Measurements from ENCODE around the gene SPRYD4. TPM values are rescaled to one million over a fixed set of nuclear protein-coding genes. Genes with fewer than 3 reads are reported as not detected.
"Not testable (repeated sequence)": the region's sequence is repeated elsewhere in the genome, so short reads cannot be mapped to it uniquely, and the experiment has no call there.

Gene SPRYD4
- total RNA-seq, 1 donor from 2014 or later: 2.0 TPM

DNA sequence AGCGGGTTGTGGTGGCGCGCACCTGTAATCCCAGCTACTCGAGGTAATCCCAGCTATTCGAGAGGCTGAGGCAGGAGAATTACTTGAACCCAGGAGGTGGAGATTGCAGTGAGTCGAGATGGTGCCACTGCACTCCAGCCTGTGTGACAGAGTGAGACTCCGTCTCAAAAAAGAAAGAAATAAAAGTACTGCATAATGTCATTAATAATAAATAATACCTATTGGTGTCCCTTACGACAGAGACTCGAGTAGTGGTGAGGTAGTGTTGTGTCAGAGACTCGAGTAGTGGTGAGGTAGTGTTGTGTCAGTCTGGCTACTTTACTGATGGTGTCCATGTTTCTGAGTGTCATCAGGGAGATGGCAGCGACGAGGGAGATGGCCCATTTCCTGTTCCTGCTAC lies 18.3 kb downstream of the SPRYD4 start:
- Mint-ChIP-seq H3K4me1 (ENCODE audit: unreplicated experiment) (peaks cover 13% of the 10 kb centered on the region), H3K9me3 (ENCODE audit: unreplicated experiment) (peaks cover 4% of the 10 kb centered on the region), H3K27ac (ENCODE audit: unreplicated experiment) (no peak overlapping the region), H3K27me3 (ENCODE audit: unreplicated experiment) (peaks cover 22% of the 10 kb centered on the region), H3K36me3 (ENCODE audit: low read depth, unreplicated experiment) (no peaks in the 10 kb centered on the region), H3K4me3 (ENCODE audit: unreplicated experiment) (no peak overlapping the region)
- TF ChIP-seq, protein P1, sequence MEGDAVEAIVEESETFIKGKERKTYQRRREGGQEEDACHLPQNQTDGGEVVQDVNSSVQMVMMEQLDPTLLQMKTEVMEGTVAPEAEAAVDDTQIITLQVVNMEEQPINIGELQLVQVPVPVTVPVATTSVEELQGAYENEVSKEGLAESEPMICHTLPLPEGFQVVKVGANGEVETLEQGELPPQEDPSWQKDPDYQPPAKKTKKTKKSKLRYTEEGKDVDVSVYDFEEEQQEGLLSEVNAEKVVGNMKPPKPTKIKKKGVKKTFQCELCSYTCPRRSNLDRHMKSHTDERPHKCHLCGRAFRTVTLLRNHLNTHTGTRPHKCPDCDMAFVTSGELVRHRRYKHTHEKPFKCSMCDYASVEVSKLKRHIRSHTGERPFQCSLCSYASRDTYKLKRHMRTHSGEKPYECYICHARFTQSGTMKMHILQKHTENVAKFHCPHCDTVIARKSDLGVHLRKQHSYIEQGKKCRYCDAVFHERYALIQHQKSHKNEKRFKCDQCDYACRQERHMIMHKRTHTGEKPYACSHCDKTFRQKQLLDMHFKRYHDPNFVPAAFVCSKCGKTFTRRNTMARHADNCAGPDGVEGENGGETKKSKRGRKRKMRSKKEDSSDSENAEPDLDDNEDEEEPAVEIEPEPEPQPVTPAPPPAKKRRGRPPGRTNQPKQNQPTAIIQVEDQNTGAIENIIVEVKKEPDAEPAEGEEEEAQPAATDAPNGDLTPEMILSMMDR (IDR thresholded peaks at IDR 0.05; ENCODE audit: unreplicated experiment): no peak
- no peak for DNase-seq (ENCODE audit: low spot score)

DNA sequence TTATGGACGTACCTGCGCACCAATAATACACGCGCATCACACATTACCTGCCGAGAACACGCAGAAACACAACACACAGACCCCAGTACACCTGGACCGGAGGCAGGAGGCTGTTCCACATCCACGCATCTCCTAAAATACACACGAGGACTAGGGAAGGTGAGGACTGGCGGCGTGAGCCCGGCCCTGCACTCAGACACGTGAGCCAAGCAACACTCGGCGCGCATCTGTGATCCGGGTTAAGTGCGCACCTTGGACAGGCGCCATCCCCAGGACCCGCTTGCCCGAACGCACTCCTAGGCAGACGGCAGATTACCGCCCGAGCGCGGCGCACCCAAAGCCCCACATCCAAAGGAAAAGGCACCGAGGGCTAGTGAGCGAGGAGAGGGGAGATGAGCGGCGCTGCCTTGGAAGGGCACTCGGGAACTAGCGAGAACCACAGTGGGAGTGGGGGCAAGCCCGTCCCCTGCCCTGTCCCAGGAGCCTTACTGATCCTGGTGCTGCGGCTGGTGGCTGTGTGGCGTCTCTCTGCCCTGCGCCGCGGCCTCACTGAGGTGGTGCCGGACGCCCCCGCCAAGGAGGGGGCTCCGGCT lies 19.2 kb downstream of the SPRYD4 start:
- TF ChIP-seq, protein P1 (IDR thresholded peaks at IDR 0.05; ENCODE audit: unreplicated experiment): no peak
- H3K27me3 Mint-ChIP-seq (ENCODE audit: unreplicated experiment): peaks cover 22% of the 10 kb centered on the region
- H3K4me1 Mint-ChIP-seq (ENCODE audit: unreplicated experiment): peaks cover 13% of the 10 kb centered on the region
- no peaks in the 10 kb centered on the region for H3K36me3 Mint-ChIP-seq (ENCODE audit: low read depth, unreplicated experiment)
- no peak overlapping the region for H3K27ac Mint-ChIP-seq (ENCODE audit: unreplicated experiment)
- peak overlapping the region; percentile 85 for H3K4me3 Mint-ChIP-seq (ENCODE audit: unreplicated experiment)
- peaks cover 4% of the 10 kb centered on the region for H3K9me3 Mint-ChIP-seq (ENCODE audit: unreplicated experiment)
- peak; percentile 23 for DNase-seq (ENCODE audit: low spot score)

DNA sequence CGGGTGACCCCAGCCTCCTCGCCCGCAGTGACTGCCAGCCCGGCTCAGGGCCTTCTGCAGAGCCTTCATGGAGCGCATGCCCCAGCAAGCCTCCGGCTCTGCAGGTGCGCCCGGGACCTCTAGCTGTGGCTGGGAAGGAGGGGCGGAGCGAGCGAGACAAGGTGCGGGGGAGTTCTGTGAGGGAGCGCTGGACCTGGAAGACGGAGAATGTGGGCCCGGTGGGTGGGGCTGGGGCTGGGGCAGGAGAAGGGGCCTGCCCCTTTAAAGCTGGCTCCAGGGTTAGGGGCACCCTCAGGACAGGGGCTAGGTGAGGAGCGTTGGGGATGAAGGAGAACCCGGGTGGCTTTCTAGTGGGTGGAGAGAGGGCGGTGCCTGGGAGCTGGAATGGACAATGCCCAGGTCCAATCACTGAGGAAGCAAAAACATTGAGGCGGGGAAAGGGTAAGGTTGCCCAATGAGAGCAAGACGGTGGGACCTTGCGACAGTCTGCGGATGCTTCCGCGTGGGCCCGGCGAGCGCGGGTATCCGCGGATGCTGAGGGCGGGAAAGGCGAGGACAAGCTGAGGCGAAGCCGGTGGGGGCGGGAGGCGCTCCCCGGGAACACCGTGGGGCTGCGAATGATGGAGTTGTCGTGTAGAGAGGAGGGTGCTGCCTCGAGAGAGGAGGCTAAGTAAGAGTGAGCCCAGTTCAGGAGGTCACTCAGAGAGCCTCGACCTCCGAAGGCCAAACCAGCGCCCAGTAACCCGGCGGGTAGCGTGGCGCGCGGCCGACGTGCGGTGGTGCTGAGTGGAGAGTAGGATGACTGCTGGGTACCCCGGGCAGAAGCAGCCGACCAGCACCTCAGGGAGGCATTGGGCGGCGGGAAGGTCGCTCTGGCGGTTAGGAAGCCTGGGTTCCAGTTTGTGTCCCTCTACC lies 19.9 kb downstream of the SPRYD4 start, which contains the start of gene GLS2:
TSS of gene GLS2 (minus strand) at position 121 of the 915 bp plus-strand sequence. CDS start at position 78, 43 bp downstream.
- H3K27ac Mint-ChIP-seq (ENCODE audit: unreplicated experiment): no peak within 1 kb of the TSS
- H3K9me3 Mint-ChIP-seq (ENCODE audit: unreplicated experiment): peaks cover 4% of the 10 kb centered on the region
- peak; percentile 45 for DNase-seq (ENCODE audit: low spot score)
- TF ChIP-seq, protein P1 (IDR thresholded peaks at IDR 0.05; ENCODE audit: unreplicated experiment): no peak
- peaks cover 13% of the 10 kb centered on the region for H3K4me1 Mint-ChIP-seq (ENCODE audit: unreplicated experiment)
- H3K36me3 Mint-ChIP-seq (ENCODE audit: low read depth, unreplicated experiment): no peaks in the 10 kb centered on the region
- H3K4me3 Mint-ChIP-seq (ENCODE audit: unreplicated experiment): peak within 1 kb of the TSS; percentile 85
- H3K27me3 Mint-ChIP-seq (ENCODE audit: unreplicated experiment): peaks cover 22% of the 10 kb centered on the region

DNA sequence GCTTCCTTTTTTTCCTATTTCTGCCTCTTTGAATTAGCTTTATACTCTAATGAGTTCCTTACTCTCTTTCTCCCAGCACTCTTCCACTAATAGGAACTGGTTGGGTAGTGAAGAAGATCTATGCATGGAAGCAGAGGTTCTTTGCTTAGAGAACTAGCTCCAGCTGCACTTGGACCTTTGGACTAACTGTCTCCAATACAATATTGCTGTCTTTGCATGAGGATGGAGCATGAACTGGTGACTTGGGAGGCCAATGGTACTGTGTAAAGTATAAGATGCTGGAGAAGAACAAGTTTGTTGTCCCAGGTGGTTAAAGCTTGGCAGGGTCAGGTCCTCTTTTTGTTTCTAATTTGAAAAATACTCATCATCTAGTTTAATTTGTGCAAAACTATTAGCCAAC lies 22.0 kb downstream of the SPRYD4 start:
- peak overlapping the region; percentile 13 for H3K27ac Mint-ChIP-seq (ENCODE audit: unreplicated experiment)
- H3K9me3 Mint-ChIP-seq (ENCODE audit: unreplicated experiment): peaks cover 4% of the 10 kb centered on the region
- H3K27me3 Mint-ChIP-seq (ENCODE audit: unreplicated experiment): peaks cover 22% of the 10 kb centered on the region
- no peaks in the 10 kb centered on the region for H3K36me3 Mint-ChIP-seq (ENCODE audit: low read depth, unreplicated experiment)
- DNase-seq (ENCODE audit: low spot score): no peak
- H3K4me3 Mint-ChIP-seq (ENCODE audit: unreplicated experiment): no peak overlapping the region
- H3K4me1 Mint-ChIP-seq (ENCODE audit: unreplicated experiment): peaks cover 13% of the 10 kb centered on the region
- TF ChIP-seq, protein P1 (IDR thresholded peaks at IDR 0.05; ENCODE audit: unreplicated experiment): no peak

DNA sequence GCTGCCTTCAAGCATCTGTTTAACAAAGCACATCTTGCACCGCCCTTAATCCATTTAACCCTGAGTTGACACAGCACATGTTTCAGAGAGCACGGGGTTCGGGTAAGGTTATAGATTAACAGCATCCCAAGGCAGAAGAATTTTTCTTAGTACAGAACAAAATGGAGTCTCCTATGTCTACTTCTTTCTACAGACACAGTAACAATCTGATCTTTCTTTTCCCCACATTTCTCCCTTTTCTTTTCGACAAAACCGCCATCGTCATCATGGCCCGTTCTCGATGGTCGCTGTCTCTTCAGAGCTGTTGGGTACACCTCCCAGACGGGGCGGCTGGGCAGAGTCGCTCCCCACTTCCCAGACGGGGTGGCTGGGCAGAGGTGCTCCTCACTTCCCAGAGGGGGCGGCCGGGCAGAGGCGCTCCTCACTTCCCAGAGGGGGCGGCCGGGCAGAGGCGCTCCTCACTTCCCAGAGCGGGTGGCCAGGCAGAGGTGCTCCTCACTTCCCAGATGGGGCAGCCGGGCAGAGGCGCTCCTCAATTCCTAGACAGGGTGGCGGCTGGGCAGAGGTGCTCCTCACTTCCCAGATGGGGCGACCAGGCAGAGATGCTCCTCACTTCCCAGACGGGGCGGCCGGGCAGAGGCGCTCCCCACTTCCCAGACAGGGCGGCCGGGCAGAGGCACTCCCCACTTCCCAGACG lies 25.2 kb downstream of the SPRYD4 start:
- H3K27ac Mint-ChIP-seq (ENCODE audit: unreplicated experiment); H3K9me3 Mint-ChIP-seq (ENCODE audit: unreplicated experiment); H3K4me3 Mint-ChIP-seq (ENCODE audit: unreplicated experiment); H3K4me1 Mint-ChIP-seq (ENCODE audit: unreplicated experiment); DNase-seq (ENCODE audit: low spot score); H3K36me3 Mint-ChIP-seq (ENCODE audit: low read depth, unreplicated experiment): not testable (repeated sequence)
- H3K27me3 Mint-ChIP-seq (ENCODE audit: unreplicated experiment): peaks cover 16% of the 10 kb centered on the region

DNA sequence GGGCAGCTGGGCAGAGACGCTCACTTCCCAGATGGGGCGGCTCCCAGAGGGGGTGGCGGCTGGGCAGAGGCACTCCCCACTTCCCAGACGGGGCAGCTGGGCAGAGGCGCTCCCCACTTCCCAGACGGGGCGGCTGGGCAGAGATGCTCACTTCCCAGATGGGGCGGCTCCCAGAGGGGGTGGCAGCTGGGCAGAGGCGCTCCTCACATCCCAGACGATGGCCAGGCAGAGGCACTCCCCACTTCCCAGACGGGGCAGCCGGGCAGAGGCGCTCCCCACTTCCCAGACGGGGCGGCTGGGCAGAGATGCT lies 25.7 kb downstream of the SPRYD4 start:
- H3K4me3 Mint-ChIP-seq (ENCODE audit: unreplicated experiment); H3K27ac Mint-ChIP-seq (ENCODE audit: unreplicated experiment); H3K9me3 Mint-ChIP-seq (ENCODE audit: unreplicated experiment); H3K36me3 Mint-ChIP-seq (ENCODE audit: low read depth, unreplicated experiment); DNase-seq (ENCODE audit: low spot score); H3K4me1 Mint-ChIP-seq (ENCODE audit: unreplicated experiment): not testable (repeated sequence)
- peaks cover 12% of the 10 kb centered on the region for H3K27me3 Mint-ChIP-seq (ENCODE audit: unreplicated experiment)

DNA sequence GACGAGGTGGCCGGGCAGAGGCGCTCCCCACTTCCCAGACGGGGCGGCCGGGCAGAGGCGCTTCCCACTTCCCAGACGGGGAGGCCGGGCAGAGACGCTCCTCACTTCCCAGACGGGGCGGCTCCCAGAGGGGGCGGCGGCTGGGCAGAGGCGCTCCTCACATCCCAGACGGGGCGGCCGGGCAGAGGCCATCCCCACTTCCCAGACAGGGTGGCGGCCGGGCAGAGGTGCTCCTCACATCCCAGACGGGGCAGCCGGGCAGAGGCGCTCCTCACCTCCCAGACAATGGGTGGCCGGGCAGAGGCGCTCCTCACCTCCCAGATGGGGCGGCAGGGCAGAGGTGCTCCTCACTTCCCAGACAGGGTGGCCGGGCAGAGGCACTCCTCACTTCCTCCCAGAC lies 26.1 kb downstream of the SPRYD4 start:
- not testable (repeated sequence) for H3K36me3 Mint-ChIP-seq (ENCODE audit: low read depth, unreplicated experiment); H3K9me3 Mint-ChIP-seq (ENCODE audit: unreplicated experiment); H3K4me1 Mint-ChIP-seq (ENCODE audit: unreplicated experiment); DNase-seq (ENCODE audit: low spot score); H3K27me3 Mint-ChIP-seq (ENCODE audit: unreplicated experiment); H3K4me3 Mint-ChIP-seq (ENCODE audit: unreplicated experiment); H3K27ac Mint-ChIP-seq (ENCODE audit: unreplicated experiment)
